NCI-H2107 treated with DMSO at 0.1 percent for 48 hours (cell line): ENCODE data around the gene FLT4.

Experiments
- DNase-seq: peaks from one replicate; lab custom pipeline; 2025; ENCODE audit not compliant: unreplicated experiment; lab: John Stamatoyannopoulos, UW

Gene FLT4

DNA sequence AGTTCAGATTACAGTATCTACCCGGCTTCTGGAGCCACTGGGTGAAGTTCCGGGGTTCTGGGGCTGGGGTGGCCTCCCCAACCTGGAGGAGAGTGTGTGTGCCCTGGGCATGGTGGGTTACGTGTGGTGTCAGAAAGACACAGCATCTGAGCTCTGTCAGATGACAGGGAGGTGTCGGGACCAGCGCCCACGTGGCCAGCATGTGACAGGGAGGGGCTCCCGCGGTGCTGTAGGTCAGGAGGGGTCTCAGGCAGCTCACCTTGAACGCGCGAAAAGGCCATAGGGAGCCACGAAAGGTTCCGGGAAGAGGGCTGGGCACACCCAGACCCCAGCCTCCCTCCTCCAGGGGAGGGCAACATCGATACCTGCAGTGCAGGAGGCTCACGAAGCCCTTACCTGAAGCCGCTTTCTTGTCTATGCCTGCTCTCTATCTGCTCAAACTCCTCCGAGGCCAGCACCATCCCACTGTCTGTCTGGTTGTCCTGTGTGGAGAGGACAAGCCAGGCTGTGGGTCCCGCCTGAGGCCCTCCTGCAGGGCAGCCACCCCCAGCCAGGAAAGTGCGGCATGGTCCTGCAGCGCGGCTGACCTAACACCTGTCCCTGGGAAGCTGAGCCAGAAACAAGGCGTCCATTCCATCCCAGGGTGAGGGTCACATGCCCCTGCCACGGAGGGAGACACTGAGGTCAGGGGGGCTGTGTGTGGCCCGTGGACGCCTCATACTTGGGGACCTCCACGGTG, 40.7 kb downstream of the FLT4 start:
- no peak for DNase-seq

DNA sequence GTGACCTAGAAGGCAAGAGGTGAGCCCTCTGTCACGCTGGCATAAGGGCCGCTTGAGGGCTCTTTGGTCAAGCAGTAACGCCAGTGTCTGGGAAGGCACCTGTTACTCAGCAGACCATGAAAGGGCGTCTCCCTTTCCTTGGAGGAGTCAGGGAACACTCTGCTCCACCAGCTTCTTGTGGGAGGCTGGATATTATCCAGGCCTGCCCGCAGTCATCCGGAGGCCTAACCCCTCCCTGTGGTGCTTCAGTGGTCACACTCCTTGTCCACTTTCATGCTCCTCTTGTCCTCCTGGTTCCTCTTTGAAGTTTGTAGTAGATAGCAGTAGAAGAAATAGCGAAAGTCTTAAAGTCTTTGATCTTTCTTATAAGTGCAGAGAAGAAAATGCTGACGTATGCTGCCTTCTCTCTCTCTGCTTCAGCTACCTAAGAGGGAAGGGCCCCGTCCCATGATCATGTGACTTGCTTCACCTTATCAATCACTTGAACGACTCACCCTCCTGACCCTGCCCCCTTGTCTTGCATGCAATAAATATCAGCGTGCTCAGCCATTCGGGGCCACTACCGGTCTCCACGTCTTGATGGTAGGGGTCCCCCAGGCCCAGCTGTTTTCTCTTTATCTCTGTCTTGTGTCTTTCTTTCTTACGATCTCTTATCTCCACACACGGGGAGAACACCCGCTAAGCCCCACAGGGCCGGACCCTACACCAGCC, 41.4 kb downstream of the FLT4 start:
- no peak for DNase-seq

DNA sequence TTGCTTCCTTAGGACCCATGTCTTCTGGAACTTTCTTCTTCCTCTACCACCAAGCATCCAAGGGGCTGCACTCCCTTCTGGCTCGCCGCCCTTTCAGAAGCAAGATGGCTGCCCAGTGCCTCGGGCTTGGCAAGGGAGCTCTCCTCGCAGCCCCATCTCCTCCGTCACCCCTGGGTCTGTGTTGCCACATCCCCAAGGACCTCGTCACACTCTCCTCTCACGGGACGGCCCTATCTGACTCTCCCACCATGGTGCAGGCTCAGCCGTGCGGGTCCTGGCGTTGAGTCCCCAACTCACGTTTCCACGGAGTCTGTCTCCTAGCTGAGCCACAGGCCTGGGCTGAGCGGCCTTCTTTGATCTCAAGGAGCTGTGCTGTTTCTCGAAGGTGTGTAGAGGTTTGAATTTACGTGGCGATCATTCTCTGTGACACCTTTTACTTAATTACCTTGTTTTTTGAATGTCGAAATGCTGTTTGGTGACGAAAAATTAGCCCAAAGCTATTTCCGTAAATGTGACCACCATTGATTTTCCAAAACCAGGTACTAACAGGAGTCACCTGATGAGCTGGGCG, 43.1 kb downstream of the FLT4 start:
- no peak for DNase-seq

DNA sequence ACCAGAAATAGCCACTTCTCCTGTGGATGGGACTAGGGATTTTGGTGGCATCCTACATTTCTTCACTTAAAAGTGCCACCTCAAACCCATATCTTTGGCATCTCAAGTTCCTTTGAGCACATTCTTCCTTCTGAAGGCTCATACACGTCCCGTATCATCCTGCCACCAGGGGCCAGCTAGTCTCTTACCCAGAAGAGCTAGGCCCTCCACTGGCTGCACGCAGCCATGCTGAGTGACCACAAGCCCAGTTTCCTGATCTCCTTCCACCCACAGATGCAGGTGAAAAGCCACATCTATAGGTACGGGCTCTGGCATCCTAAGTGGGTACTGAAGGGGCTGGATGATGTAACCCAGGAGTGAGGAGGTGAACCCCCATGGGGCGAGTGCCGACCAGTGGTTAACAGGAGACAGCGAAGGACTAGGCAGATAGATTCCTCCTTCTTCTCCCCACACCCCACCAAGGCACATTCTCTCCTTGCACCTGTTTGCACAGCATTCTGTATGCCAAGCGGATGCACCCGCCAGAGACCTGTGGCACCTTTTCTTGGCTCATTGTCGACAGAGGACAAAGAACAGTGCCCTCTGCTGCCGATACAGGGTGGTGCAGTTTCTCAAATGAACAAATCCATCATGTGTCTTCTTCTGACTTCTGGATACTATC, 43.7 kb downstream of the FLT4 start:
- DNase-seq, result no peak

DNA sequence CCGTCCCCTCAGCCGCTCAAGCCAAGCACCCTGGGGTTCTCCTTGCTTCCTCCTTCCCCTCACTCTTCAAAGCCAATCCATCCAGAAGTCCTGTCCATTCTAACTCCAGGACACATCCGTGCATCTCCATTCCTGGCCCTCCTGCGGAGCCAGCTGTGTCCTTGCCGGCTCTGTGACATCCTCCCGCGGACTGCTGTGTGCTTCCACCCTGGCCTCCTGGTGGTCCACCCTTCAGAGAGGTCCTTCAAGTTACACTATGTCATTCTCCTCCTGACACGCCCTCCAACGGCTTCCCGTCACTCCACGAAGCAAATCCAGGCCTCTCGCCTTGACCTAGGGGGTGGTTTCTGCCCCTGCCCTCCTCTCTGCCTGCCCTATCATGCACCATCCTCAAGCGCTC, 45.1 kb downstream of the FLT4 start:
- no peak for DNase-seq

DNA sequence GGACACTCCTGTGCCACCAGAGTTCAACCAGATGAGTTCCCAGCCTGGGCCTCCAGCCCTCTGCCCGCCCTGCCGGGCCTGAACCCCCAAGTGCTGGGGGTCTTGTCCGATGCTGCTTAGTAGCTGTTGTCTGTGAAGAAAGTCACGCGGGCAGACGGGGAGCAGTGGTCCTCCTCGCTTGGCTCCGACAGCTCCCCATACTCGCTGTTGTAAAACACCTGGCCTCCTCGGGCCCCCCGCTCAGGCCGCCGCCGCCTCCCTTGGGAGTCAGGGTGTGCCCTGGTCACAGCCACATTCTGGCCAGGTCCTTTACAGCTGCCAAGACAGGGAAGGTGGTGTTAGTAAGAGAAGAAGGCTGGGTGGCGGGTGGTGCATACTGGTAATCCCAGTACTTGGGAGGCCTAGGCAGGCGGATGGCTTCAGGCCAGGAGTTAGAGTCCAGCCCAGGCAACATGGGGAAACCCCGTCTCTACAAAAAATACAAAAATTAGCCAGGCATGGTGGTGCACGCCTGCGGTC, 46.3 kb downstream of the FLT4 start:
- no peak for DNase-seq

DNA sequence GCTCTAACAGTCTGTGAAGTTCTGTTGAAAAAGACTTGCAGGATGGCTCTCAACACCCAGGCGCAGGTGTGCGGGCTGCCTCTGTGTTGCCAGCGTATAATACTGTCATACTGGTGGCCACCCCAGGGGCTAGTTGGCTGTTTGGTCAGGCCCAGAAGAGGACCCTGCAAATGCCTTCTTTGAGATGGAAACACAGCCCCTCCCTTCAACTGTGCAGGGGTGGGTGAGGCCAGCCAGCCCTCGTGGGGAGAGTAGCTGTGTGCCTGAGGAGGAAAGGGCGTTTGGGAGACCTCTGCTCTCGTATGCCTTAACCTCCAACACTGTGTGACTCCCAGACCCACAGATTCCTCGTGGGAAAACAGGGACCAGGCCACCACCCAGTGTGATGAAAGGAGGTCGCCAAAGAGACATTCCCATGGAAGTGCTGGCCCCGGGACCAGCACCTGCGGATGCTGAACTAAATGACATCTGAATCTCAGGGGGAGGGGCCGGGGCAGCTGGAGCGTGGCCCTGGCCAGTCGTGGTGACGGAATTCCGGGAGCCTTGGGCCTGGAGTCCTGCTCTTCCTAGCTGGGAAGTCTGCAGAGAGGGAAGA, 46.8 kb downstream of the FLT4 start:
- DNase-seq, result no peak

DNA sequence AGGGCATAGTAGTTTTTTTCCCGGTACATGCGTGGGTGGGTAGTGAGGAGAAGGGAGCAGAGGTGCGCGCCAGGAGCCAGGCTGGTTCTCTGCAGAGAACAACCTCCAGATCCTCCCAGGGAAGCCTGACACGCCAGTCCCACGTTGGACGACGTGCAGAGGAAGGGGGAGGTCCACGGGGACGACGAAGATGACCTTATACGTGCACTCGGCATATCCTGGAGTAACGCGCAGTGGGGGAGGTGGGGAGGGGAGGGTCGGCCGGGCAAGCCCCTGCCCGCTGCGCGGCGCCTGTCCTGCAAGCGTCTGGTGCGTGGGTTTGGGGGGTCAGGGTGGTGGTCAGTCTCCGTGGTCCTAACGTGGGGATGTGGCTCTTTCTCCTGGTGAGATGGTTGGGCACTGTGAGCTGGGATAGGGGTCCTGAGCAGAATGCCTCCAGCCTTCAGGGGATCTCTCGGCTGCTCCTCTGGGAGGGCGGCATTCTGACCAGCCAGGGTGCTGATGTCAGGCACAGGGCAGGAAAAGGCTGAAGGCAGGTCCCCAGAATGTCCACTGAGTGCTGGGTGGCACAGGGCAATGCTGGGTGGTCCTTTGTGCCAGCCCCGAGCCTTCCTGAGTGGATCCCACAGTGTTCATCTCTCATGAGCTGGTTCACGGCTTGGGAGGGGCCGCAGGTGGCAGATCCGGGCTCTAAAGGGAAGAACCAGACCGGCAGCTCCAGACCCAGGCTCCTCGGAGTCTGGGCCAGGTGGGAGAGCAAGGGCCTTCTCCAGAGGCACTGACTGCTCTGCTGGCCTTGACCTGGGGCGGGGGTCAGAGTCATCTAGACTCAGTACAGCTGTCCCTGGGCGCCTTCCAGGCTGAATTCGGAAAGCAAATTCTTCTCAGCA, 47.6 kb downstream of the FLT4 start:
- no peak for DNase-seq

DNA sequence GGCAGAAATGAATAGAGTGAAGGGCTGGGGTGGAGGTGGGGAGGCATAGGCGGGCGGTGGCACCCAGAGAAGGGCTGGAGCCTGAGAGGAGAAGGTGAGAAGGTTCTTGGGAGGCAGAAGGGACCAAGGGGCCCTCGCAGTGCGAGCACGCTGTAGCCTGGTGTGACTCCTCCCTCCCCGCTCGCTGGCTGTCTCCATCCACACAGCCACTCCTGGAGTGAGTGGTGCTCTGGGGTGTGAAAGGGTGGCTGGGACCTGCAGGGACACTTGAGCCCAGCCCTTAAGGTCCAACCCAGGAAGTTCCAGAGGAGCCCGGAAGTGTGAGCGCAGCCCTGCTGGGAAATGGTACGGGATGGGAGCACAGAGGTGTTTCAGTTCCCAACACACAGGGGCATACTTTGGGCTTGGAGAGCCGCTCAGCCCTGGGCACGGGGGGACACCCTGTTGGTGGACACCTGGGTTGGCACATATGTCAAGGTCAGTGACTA, 48.8 kb downstream of the FLT4 start:
- no peak for DNase-seq

DNA sequence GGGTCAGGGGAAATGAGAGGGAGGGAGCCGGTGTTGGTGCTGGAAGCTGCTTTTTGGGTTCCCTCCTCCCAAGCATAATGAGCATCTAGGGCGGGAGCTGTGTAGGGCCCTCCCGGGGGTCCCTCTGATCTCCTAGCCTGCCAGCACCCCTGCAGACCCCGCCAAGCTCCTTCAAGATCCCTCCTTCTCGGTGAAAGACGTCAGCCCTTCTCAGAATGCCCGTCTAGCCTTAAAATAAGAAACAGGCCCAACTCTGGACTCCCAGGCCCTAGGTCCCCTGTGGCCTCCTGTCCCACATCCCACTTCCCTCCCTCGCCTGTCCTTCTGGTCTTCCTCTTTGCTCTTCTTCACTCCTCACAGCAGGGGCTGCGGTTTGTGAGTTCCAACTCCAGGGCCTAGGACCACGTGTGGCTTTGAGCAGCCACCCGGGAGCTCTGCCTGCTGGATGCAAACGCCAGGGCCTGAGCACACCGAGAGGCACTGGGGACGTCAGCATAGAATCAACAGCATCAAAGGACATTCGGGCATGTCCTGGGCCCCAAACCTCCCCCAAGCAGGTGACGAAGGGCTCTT, 49.3 kb downstream of the FLT4 start:
- no peak for DNase-seq

DNA sequence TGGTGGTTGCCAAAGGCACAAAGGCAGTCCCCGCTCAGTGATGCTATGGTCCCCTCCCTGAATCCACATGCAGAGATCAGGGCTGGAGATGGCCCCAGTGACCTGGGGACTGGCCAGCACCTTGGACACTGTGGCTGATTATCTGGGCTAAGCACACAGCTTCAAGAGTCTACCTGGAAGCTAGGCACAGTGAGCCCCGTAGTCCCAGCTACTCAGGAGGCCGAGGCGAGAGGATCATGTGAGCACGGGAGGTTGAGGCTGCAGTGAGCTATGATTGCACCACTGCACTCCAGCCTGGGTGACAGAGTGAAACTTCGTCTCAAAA, 49.8 kb downstream of the FLT4 start:
- no peak for DNase-seq

DNA sequence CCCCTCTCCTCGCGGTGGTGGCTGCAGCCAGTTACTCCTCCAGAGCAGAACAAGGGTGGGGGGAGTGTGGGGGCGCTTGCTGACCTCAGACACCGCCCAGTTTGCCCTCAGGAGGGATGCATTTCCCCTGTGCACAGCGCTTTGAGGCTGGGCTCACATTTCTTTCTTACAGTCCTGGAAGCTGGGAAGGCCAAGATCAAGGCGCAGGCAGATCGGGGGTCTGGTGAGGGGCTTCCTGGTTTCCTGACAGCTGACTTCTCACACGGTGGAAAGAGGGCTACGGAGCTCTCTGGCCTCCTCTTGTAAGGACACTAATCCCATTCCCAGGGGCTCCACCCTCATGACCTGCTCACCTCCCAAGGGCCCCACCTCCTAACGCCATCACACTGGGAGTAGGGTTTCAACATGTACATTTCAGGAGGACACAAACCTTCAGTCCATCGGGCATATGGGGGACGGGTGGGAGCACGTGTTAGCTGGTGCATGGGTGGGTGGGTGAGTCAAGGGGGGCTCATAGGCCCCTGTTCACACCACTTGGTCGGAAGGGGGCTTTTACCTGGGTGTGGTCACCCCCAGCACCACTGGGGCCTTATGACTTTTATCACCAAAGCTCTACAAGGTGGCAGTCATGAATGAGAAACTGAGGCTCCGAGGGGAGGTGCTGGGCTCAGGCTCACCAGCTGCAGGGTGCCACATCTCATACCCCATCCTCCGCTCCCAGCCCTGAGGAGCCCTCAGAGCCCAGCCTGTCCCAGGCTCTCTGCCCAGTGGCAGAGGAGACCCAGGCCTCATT, 50.4 kb downstream of the FLT4 start:
- no peak for DNase-seq

DNA sequence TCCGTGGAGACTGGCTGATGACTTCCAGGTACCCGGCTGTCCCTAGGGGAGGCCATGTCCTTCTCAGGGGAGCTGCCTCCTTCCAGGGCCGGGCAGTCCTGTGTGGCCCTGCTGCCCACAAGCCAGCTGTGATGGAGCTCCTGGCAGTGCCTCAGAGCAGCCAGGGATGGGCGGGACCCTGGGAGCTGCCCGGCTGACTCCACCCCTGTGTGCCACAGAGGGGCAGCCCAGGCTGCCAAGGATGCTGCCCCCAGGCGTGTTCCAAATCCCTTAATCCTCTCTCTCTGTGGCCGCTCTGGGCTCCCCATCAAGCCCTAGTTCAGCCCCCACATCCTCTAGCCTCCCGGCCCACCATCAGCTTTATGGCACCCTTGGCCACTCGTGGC, 51.1 kb downstream of the FLT4 start:
- no peak for DNase-seq

DNA sequence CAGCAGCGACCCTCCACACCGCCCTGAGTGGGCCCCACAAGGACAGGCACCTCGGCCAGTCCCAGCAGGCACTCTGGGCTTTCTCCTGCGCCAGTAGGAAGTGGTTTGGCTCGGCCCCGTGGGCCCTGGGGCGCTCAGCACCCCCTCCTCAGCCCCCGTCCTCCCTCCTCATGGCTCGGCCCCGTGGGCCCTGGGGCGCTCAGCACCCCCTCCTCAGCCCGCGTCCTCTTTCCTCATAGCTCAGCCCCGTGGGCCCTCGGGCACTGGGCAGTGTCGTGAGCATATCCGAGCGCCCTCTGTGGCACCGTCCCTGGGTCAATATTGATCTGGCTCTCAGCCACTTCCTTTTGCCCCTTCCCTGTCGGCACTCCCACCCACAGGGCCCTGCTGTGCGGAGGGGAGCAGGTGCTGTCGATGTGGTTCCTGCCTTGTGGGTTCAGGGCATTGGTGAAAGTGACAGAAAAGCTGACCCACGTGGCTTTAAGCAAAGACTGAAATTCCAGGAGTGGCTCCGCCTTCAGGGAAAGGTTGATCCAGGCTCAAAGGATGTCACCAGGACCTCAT, 52.6 kb downstream of the FLT4 start:
- DNase-seq, result no peak

DNA sequence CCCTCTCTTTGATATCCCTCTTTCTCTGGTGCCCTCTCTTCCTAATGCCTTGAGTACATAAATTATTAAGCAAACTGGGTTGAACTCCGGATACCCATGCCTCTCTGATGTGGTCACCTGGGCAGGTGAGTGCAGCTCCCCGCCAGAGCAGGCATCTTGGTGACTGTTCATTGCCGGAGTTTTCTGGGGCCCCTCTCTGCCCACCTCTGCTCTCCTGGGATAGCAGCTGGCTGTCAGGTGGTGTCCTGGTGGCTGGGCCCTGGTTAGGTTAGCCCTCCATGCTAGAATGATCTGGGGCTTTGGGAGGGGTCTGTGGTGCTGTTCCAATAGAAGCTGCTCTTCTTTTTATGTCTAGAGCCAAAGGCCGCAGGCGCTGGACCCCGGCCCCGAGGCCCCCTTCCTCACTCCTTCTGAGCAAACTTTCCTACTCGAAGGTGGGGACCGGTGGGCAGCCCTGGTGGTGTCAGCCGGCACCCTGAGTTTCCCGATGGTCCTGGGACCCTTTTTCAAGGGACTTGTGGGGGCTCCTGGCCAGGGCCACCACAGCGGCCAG, 53.2 kb downstream of the FLT4 start:
- no peak for DNase-seq

DNA sequence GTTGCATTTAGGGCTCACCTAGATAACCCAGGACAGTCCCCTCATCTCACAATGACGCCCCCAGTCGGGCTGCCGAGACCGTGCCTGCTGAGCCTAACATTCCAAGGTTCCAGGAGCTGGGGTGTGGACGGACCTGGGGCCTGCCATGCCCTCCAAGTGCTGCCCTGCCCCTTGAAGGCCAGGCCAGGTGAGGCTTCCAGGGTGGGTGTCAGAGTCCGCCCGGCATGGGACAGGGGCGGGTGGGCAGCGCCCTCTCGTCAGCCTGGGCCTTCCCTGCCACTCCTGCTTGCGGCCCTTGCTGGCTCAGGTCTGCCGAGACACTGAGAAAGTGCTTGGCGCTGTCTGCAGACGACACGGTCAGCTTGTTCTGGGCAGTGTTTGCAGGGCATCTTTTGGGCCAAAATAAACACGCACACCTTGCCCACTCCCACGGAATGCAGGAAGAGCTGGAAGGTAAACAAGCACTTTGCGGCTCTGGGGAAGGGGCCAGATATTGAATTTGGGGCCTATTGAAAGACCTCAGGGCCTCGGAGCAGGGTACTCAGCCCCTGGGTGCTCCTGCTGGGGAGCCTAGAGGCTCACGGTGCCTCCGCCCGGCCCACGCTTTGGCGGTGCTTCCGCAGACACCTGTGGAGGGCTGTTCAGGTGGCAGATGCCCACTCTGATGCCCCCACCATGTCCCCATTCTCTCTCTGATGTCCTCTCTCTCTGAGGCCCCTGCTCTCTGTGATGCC, 53.9 kb downstream of the FLT4 start:
- DNase-seq, result no peak

DNA sequence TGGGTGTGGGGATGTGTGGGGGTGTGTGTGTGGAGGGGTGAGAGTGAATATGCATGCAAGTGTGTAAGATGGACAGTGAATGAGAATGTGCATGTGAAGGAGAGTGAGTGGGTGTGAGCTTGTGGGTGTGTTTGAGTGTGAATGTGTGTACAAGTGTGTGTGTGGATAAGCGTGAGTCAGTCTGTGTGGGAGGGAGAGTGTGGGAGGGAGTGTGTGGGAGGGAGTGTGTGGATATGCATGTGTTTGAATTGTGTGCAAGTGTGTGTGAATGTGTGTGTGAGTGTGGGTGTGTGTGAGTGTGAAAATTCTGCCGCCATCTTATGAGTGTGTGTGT, 54.4 kb downstream of the FLT4 start:
- DNase-seq, result no peak
